Measurements from ENCODE around the gene MSH5. TPM values are rescaled to one million over a fixed set of nuclear protein-coding genes. Genes with fewer than 3 reads are reported as not detected.
A peak's percentile ranks its signal among the peaks of the same experiment; 100 is the strongest.

Gene MSH5
- total RNA-seq, 1 donor: 23.0 TPM

DNA sequence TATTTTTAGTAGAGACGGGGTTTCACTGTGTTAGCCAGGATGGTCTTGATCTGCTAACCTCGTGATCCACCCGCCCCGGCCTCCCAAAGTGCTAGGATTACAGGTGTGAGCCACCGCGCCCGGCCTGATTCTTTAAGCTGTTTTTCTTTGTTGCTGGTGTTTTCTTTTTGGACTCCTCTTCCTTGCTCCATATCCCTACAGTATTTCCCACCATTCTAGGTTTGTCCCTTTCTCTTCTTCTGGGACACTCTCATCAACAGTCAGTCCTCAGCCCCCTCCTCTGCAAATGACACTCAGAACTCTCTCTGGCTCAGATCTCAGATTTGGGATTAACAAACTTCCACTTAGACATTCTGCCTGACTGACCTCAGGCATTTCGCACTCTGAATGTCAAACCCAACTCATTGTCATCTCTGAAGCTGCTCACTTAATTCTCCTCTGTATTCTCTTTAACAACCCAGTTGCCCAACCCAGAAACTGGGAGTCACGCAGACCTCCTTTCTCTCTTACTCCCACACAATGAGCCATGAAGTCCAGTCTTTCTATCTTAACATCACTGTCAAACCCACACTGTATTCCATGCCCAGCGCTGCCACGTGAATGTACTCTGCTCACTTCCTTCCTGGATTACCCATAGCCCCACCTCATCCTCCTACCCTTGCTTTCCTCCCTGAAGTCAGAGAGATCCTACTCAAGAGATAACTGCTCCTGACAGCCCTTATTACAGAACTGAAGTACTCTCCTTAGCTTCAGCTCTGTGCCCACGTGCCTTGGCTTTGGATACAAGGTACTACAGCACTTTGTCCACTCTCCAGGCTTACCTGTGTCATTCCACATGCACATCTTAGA, 14.1 kb upstream of the MSH5 start:
- TF ChIP-seq, protein P1, sequence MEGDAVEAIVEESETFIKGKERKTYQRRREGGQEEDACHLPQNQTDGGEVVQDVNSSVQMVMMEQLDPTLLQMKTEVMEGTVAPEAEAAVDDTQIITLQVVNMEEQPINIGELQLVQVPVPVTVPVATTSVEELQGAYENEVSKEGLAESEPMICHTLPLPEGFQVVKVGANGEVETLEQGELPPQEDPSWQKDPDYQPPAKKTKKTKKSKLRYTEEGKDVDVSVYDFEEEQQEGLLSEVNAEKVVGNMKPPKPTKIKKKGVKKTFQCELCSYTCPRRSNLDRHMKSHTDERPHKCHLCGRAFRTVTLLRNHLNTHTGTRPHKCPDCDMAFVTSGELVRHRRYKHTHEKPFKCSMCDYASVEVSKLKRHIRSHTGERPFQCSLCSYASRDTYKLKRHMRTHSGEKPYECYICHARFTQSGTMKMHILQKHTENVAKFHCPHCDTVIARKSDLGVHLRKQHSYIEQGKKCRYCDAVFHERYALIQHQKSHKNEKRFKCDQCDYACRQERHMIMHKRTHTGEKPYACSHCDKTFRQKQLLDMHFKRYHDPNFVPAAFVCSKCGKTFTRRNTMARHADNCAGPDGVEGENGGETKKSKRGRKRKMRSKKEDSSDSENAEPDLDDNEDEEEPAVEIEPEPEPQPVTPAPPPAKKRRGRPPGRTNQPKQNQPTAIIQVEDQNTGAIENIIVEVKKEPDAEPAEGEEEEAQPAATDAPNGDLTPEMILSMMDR (IDR thresholded peaks at IDR 0.05; ENCODE audit: insufficient read depth, low read length): no peak
- H3K4me3 ChIP-seq (ENCODE audit: low read depth, low read length): no peak overlapping the region
- DNase-seq (ENCODE audit: low read depth): no peak

DNA sequence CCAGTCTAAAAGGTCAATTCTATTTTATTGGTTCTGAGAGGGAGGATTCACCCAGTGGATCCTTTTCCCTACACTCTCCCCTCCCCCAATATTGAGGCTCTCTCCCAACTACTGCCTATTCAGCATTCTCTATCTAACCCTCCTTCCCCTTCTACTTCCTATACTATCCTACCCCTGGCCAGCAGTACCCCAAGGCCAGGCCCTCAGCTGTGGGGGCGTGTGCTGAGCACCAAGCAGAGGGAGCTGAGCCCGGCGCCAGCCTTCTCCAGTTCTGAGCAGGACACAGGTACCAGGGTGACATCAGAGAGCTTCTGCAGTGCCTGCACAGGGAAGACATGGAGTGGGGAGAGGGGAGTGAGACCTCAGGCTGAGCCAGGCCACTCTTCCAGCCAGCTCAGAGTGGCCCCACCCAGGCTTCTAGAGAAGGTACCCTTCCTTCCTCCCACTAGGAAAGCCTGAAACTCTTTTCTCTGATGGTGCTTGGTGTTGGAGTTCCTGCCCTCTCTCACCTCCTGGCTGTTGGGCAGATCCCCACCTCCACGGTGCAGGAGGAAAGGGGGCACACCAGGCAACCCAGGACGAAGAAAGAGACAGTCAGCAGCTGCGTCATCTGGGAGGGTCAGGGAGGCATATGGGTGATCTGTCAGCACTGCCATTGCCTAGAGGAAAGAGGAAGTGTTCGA, 12.6 kb upstream of the MSH5 start:
- TF ChIP-seq, protein P1 (IDR thresholded peaks at IDR 0.05; ENCODE audit: insufficient read depth, low read length): no peak
- no peak overlapping the region for H3K4me3 ChIP-seq (ENCODE audit: low read depth, low read length)
- no peak for DNase-seq (ENCODE audit: low read depth)

DNA sequence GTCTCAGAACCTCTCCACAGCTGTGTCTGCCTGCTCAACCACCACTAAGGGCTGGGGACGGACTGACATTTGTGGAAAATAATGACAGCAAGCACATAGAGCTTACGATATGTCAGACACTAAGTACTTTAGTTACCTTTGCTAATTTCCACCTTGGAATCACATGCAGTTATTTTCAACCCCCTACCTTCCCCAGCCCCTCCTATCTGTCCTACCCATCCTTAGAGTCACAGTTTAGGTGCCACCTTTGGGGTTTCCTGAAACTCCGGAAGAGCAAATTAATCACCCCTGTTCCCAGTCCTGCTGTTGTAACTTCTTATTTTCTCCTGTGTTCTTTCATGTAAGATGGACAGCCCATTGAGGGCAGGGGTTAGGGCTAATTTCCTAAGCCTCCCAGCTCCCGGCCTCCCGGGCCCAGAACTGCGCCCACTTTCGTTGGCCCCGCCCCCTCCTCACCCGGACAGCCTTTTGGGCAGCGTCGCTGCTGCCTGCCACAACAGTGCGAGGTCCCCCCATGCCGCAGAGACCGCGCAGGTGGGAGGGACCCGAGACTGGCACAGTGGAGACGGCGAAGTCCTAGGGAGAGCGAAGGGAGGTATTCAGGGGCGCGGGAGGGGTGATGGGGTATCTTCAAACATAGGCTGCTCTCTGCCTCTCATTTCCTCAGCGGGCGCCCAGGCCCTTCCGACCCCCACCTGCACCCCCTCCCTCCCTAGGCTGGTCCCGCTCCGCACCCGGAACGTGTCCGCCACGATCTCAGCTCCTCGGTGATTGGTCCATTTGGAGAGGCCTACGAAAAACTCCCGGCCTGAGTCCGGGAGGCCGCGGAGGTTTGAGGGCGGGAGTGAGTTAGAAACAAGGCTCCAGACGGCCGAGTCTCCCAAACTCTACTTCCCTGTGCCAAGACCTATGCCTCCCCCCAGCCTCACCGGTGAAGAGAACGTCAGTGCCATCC, 11.8 kb upstream of the MSH5 start:
- peak; percentile 13 for DNase-seq (ENCODE audit: low read depth)
- TF ChIP-seq, protein P1 (IDR thresholded peaks at IDR 0.05; ENCODE audit: insufficient read depth, low read length): no peak
- H3K4me3 ChIP-seq (ENCODE audit: low read depth, low read length): peak overlapping the region; percentile 93

DNA sequence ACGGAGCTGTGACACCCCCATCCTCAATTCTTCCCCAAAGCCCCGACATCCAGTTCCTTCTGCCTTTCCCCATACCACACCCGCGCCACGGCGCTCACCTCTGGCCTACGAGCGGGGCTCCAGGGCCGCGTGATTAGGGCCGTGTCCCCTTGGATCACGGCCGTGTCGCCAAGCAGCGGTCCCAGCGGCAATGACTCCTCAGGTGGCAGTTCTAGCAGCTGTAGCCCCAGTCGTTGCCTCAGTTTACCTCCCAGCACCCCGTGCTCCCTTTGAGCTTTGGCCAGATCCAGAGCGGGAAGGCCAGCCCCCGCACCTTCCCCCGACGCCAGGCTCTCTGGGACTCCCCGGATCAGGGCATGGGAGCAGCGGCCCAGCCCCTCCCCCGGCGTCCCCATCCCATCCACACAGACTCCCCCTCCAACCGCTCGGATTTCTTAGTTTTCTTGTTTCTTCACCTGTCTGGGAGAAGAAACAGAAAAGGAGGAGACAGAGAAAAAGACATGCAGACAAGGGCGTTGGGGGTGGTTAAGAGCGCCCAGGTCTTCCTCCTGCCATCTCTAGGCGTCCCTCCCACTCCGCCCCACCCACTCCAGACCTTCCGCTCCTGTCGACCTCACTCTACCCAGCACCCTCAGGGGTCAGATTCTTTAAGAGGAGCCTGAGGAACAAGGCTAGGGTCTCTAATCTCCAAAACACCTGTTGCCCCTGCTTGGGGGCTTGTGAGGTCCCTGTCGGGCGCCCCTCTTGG, 10.9 kb upstream of the MSH5 start, which contains the start of gene DDAH2:
DDAH2 (minus strand) TSS at position 533 of the 748 bp plus-strand sequence; CDS start at position 395, 138 bp downstream.
- no peak for DNase-seq (ENCODE audit: low read depth)
- H3K4me3 ChIP-seq (ENCODE audit: low read depth, low read length): peak within 1 kb of the TSS; percentile 93
- TF ChIP-seq, protein P1 (IDR thresholded peaks at IDR 0.05; ENCODE audit: insufficient read depth, low read length): peak; percentile 37

DNA sequence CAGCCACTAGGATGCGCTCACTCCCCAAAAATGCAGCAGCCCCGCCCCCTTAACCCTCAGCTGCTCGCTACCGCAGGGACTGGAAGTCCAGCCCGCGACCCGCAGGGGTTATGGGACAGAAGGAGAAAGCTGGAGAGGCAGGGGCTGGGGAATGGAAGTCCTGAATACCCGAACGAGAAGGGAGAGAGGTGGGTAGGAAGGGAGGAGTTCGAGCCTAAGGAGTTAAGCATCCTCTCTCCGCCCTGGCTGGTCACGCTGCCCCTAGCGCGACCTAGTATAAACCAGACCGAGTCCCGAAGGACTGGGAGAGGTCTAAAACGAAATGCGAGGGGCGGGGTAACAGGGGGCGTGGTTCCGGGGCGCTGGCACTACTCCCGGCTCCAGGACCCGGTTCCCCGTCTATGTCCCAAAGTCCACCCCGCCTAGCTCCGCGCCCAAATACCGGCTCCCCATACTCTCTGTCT, 10.3 kb upstream of the MSH5 start:
- TF ChIP-seq, protein P1 (IDR thresholded peaks at IDR 0.05; ENCODE audit: insufficient read depth, low read length): no peak
- peak; percentile 93 for DNase-seq (ENCODE audit: low read depth)
- peak overlapping the region; percentile 93 for H3K4me3 ChIP-seq (ENCODE audit: low read depth, low read length)

All from fibroblast of the aortic adventitia (primary cell).